ENCODE data around the gene TRPM4.
"Not testable (repeated sequence)": the region's sequence is repeated elsewhere in the genome, so short reads cannot be mapped to it uniquely, and the experiment has no call there.

Gene TRPM4

GRCh38 chr19:49205114-49205513 is 47.5 kb downstream of the TRPM4 start:
- H3K9ac ChIP-seq (ENCODE audit: low read length) = no peak overlapping the region
- no peaks in the 10 kb centered on the region for H3K36me3 ChIP-seq (ENCODE audit: control insufficient read depth, low read depth, low read length)
- H3K27me3 ChIP-seq (ENCODE audit: control insufficient read depth, insufficient read depth, low read length) = no peaks in the 10 kb centered on the region
- H3K4me1 ChIP-seq (ENCODE audit: control insufficient read depth, low read depth, low read length) = no peaks in the 10 kb centered on the region
- H3K9me3 ChIP-seq (ENCODE audit: control insufficient read depth, low read depth, low read length) = no peaks in the 10 kb centered on the region
- no peak overlapping the region for H3K27ac ChIP-seq (ENCODE audit: low read length)
- H3K4me3 ChIP-seq (ENCODE audit: low read length) = no peak overlapping the region

- not testable (repeated sequence) for H3K9ac ChIP-seq (ENCODE audit: low read length); H3K9me3 ChIP-seq (ENCODE audit: control insufficient read depth, low read depth, low read length); H3K4me3 ChIP-seq (ENCODE audit: low read length); H3K4me1 ChIP-seq (ENCODE audit: control insufficient read depth, low read depth, low read length); H3K36me3 ChIP-seq (ENCODE audit: control insufficient read depth, low read depth, low read length); H3K27me3 ChIP-seq (ENCODE audit: control insufficient read depth, insufficient read depth, low read length); H3K27ac ChIP-seq (ENCODE audit: low read length)
These were observed 51.9 kb downstream of the TRPM4 start for GRCh38 chr19:49209502-49209901.

- no peaks in the 10 kb centered on the region for H3K9me3 ChIP-seq (ENCODE audit: control insufficient read depth, low read depth, low read length)
- H3K36me3 ChIP-seq (ENCODE audit: control insufficient read depth, low read depth, low read length) = no peaks in the 10 kb centered on the region
- H3K4me1 ChIP-seq (ENCODE audit: control insufficient read depth, low read depth, low read length) = no peaks in the 10 kb centered on the region
- H3K4me3 ChIP-seq (ENCODE audit: low read length) = no peak overlapping the region
- H3K27ac ChIP-seq (ENCODE audit: low read length) = no peak overlapping the region
- H3K9ac ChIP-seq (ENCODE audit: low read length) = no peak overlapping the region
- no peaks in the 10 kb centered on the region for H3K27me3 ChIP-seq (ENCODE audit: control insufficient read depth, insufficient read depth, low read length)
These were observed 52.7 kb downstream of the TRPM4 start for GRCh38 chr19:49210108-49210900.

- Histone ChIP-seq H3K9ac (ENCODE audit: low read length) (no peak overlapping the region), H3K4me3 (ENCODE audit: low read length) (no peak overlapping the region), H3K27me3 (ENCODE audit: control insufficient read depth, insufficient read depth, low read length) (no peaks in the 10 kb centered on the region), H3K27ac (ENCODE audit: low read length) (no peak overlapping the region), H3K36me3 (ENCODE audit: control insufficient read depth, low read depth, low read length) (no peaks in the 10 kb centered on the region), H3K4me1 (ENCODE audit: control insufficient read depth, low read depth, low read length) (no peaks in the 10 kb centered on the region), H3K9me3 (ENCODE audit: control insufficient read depth, low read depth, low read length) (no peaks in the 10 kb centered on the region)
These were observed 53.4 kb downstream of the TRPM4 start for GRCh38 chr19:49210901-49211451.

- no peaks in the 10 kb centered on the region for H3K9me3 ChIP-seq (ENCODE audit: control insufficient read depth, low read depth, low read length)
- no peak overlapping the region for H3K4me3 ChIP-seq (ENCODE audit: low read length)
- H3K4me1 ChIP-seq (ENCODE audit: control insufficient read depth, low read depth, low read length) = no peaks in the 10 kb centered on the region
- no peak overlapping the region for H3K27ac ChIP-seq (ENCODE audit: low read length)
- no peak overlapping the region for H3K9ac ChIP-seq (ENCODE audit: low read length)
- H3K27me3 ChIP-seq (ENCODE audit: control insufficient read depth, insufficient read depth, low read length) = no peaks in the 10 kb centered on the region
- H3K36me3 ChIP-seq (ENCODE audit: control insufficient read depth, low read depth, low read length) = no peaks in the 10 kb centered on the region
These were observed 54.6 kb downstream of the TRPM4 start for GRCh38 chr19:49212016-49212701.

DNA sequence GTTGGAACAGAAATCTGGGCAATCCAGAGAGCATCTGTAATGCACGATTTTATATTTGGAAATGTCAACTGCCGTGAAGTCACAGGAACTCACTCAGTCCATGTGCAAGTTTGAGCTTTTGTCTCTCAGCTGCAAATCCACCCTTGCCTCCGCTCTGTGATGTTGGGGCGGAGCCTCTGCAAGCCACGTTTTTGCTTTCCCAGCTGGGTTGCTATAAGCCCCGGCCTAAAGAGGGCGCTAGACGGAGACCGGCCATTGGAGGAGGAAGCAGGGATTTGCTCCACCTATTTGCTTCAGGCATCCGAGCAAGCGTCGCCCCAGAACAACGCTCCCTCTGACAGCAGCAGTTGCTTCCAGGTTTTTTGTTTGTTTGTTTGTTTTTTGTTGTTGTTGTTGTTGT is 56.2 kb downstream of the TRPM4 start:
- Histone ChIP-seq H3K9ac (ENCODE audit: low read length) (no peak overlapping the region), H3K4me3 (ENCODE audit: low read length) (no peak overlapping the region), H3K9me3 (ENCODE audit: control insufficient read depth, low read depth, low read length) (no peaks in the 10 kb centered on the region), H3K27me3 (ENCODE audit: control insufficient read depth, insufficient read depth, low read length) (no peaks in the 10 kb centered on the region), H3K4me1 (ENCODE audit: control insufficient read depth, low read depth, low read length) (no peaks in the 10 kb centered on the region), H3K27ac (ENCODE audit: low read length) (no peak overlapping the region), H3K36me3 (ENCODE audit: control insufficient read depth, low read depth, low read length) (no peaks in the 10 kb centered on the region)

DNA sequence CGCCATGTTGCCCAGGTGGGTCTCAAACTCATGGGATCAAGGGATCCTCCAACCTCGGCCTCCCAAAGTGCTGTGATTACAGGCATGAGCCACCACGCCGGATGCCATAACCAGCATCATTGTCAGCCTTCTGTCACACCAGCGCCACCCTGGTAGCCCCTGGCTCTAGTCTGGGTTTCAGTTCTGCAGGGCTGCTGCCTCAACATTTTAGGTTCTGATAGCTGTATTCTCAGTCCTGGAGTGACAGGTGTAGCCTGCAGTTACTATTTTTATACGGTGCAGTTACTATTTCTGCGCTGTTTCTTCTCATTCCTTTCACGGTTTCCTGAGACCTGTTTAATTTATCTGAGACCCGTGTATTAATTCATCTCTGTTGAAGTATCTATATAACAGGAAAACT is 57.1 kb downstream of the TRPM4 start:
- no peaks in the 10 kb centered on the region for H3K4me1 ChIP-seq (ENCODE audit: control insufficient read depth, low read depth, low read length)
- H3K27me3 ChIP-seq (ENCODE audit: control insufficient read depth, insufficient read depth, low read length) = no peaks in the 10 kb centered on the region
- H3K9me3 ChIP-seq (ENCODE audit: control insufficient read depth, low read depth, low read length) = no peaks in the 10 kb centered on the region
- H3K27ac ChIP-seq (ENCODE audit: low read length) = no peak overlapping the region
- no peaks in the 10 kb centered on the region for H3K36me3 ChIP-seq (ENCODE audit: control insufficient read depth, low read depth, low read length)
- H3K4me3 ChIP-seq (ENCODE audit: low read length) = no peak overlapping the region
- no peak overlapping the region for H3K9ac ChIP-seq (ENCODE audit: low read length)

DNA sequence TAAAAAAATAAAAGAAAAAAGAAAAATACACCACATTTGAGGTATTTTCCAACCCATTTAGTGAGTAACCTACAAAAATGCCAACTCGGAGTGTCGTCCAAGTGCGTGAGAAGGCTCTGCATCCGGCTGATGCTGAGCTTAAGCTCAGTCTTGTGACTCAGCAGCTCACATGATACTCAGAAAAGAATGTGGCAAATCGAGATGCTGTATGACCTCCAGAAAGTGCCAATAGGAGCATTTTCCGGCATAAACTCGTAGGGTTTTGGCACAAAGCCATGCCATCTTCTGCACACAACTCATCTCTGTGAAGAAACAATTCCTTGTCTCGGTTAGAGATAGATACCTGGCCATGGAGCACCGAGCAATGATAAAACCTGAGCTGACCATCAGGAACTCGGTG is 58.5 kb downstream of the TRPM4 start:
- Histone ChIP-seq H3K9ac (ENCODE audit: low read length) (no peak overlapping the region), H3K27ac (ENCODE audit: low read length) (no peak overlapping the region), H3K4me3 (ENCODE audit: low read length) (no peak overlapping the region), H3K9me3 (ENCODE audit: control insufficient read depth, low read depth, low read length) (no peaks in the 10 kb centered on the region), H3K4me1 (ENCODE audit: control insufficient read depth, low read depth, low read length) (no peaks in the 10 kb centered on the region), H3K27me3 (ENCODE audit: control insufficient read depth, insufficient read depth, low read length) (no peaks in the 10 kb centered on the region), H3K36me3 (ENCODE audit: control insufficient read depth, low read depth, low read length) (no peaks in the 10 kb centered on the region)

DNA sequence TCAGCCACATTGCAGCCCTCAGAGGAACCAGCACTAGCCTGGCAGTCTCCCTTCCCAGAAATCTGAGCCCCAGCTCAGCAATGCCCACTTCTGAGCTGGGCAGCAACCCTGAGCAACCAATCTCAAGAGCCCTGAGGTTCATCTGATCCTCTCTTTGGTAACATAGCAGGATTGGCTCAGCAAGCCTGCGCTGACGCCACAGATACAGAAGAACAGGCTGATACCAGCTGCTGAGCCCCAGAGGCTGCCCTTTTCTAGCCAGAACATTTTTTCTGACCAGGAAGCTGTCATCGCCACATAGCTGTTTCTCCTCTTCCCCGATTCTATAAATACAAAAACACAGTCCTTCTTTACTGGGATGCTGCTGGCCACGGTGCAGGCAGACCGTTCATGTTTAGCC is 59.8 kb downstream of the TRPM4 start:
- H3K4me3 ChIP-seq (ENCODE audit: low read length) = no peak overlapping the region
- H3K27ac ChIP-seq (ENCODE audit: low read length) = no peak overlapping the region
- no peaks in the 10 kb centered on the region for H3K36me3 ChIP-seq (ENCODE audit: control insufficient read depth, low read depth, low read length)
- H3K9ac ChIP-seq (ENCODE audit: low read length) = no peak overlapping the region
- H3K9me3 ChIP-seq (ENCODE audit: control insufficient read depth, low read depth, low read length) = no peaks in the 10 kb centered on the region
- H3K4me1 ChIP-seq (ENCODE audit: control insufficient read depth, low read depth, low read length) = no peaks in the 10 kb centered on the region
- no peaks in the 10 kb centered on the region for H3K27me3 ChIP-seq (ENCODE audit: control insufficient read depth, insufficient read depth, low read length)

DNA sequence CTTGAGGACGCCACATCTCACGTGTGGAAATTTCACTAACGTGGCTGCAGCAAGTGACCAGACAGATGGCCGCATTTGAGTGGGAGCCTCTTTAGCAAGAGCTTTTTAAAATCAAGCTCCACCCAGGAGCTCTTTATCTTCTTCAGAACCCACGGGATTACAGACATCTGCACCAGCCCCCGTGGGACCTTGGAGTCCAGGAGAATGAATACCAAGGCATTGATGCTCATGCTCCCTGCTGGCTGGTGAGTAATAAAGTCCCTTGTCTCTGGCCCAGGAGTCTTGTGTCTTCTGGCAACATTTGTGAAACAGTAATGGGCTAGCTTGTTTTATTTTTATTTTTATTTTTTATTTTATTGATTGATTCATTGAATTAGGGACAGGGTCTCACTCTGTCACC is 64.4 kb downstream of the TRPM4 start:
- no peaks in the 10 kb centered on the region for H3K36me3 ChIP-seq (ENCODE audit: control insufficient read depth, low read depth, low read length)
- H3K27me3 ChIP-seq (ENCODE audit: control insufficient read depth, insufficient read depth, low read length) = no peaks in the 10 kb centered on the region
- no peak overlapping the region for H3K9ac ChIP-seq (ENCODE audit: low read length)
- no peaks in the 10 kb centered on the region for H3K9me3 ChIP-seq (ENCODE audit: control insufficient read depth, low read depth, low read length)
- H3K27ac ChIP-seq (ENCODE audit: low read length) = no peak overlapping the region
- no peak overlapping the region for H3K4me3 ChIP-seq (ENCODE audit: low read length)
- no peaks in the 10 kb centered on the region for H3K4me1 ChIP-seq (ENCODE audit: control insufficient read depth, low read depth, low read length)

- H3K4me3 ChIP-seq (ENCODE audit: low read length) = no peak overlapping the region
- H3K9ac ChIP-seq (ENCODE audit: low read length) = no peak overlapping the region
- no peaks in the 10 kb centered on the region for H3K9me3 ChIP-seq (ENCODE audit: control insufficient read depth, low read depth, low read length)
- H3K36me3 ChIP-seq (ENCODE audit: control insufficient read depth, low read depth, low read length) = no peaks in the 10 kb centered on the region
- H3K4me1 ChIP-seq (ENCODE audit: control insufficient read depth, low read depth, low read length) = no peaks in the 10 kb centered on the region
- no peaks in the 10 kb centered on the region for H3K27me3 ChIP-seq (ENCODE audit: control insufficient read depth, insufficient read depth, low read length)
- H3K27ac ChIP-seq (ENCODE audit: low read length) = no peak overlapping the region
These were observed 64.9 kb downstream of the TRPM4 start for GRCh38 chr19:49222528-49222927.

DNA sequence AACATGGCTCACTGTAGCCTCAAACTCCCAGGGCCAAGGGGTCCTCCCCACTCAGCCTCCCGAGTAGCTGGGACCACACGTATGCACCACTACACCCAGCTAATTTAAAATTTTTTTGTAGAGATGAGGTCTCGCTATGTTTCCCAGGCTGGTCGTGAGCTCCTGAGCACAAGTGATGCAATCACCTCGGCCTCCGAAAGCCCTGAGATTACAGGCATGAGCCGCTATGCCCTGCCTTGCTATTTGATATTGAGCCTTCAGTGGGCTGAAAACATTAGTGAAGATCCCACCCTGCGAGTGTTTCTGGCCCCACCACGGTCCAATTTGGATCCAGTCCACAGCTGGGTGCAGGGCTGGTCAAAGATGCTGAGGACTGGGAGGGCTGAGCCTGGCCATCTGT is 65.9 kb downstream of the TRPM4 start:
- Histone ChIP-seq H3K27ac (ENCODE audit: low read length) (no peak overlapping the region), H3K4me1 (ENCODE audit: control insufficient read depth, low read depth, low read length) (no peaks in the 10 kb centered on the region), H3K9me3 (ENCODE audit: control insufficient read depth, low read depth, low read length) (no peaks in the 10 kb centered on the region), H3K27me3 (ENCODE audit: control insufficient read depth, insufficient read depth, low read length) (no peaks in the 10 kb centered on the region), H3K4me3 (ENCODE audit: low read length) (no peak overlapping the region), H3K9ac (ENCODE audit: low read length) (no peak overlapping the region), H3K36me3 (ENCODE audit: control insufficient read depth, low read depth, low read length) (no peaks in the 10 kb centered on the region)

Data from iPS-18a (cell line).